ENCODE measurements around the gene FOXC2.

Gene FOXC2

DNA sequence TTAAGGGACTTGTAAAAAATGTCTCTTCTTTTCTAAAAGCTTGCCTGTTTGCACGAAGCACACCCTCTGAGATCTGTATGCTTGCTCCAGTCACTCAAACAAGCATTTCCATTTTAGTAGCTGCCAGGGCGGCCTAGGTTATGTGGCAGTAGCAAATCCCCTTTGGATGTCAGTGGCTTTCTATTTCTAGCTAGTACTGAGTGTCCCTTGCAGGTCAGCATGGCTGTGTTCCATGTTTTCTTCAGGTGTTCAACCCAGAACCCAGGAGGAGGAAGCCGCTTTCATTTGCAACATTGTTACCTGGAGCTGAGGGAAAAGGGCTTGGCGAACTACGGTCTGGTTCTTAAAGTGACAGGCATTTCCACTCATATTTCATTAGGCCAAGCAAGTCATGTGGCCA, 48.1 kb downstream of the FOXC2 start:
- DNase-seq (ENCODE audit: low read depth, low spot score): no peak

GRCh38 chr16:86616906-86617305, 50.3 kb downstream of the FOXC2 start:
- DNase-seq (ENCODE audit: low read depth, low spot score): no peak

- DNase-seq (ENCODE audit: low read depth, low spot score): no peak
Observed at GRCh38 chr16:86618431-86619238, 52.0 kb downstream of the FOXC2 start.
